Measurements from ENCODE around the gene NEURL4. TPM values are rescaled to one million over a fixed set of nuclear protein-coding genes. Genes with fewer than 3 reads are reported as not detected.
"Not testable (repeated sequence)": the region's sequence is repeated elsewhere in the genome, so short reads cannot be mapped to it uniquely, and the experiment has no call there.

Gene NEURL4
- total RNA-seq, 1 donor from 2014 or later = 57.1 TPM

- Mint-ChIP-seq H3K4me1 (ENCODE audit: low read depth) (peaks cover 42% of the 10 kb centered on the region), H3K36me3 (ENCODE audit: low read depth) (peaks cover 28% of the 10 kb centered on the region), H3K4me3 (no peak overlapping the region), H3K27ac (no peak overlapping the region), H3K27me3 (ENCODE audit: insufficient read depth) (no peaks in the 10 kb centered on the region), H3K9me3 (no peaks in the 10 kb centered on the region)
- intact Hi-C loops (cut with micrococcal nuclease) = no loop called here
- no peak for DNase-seq (ENCODE audit: low spot score)
These were observed 11.0 kb upstream of the NEURL4 start for GRCh38 chr17:7340179-7340578.

- intact Hi-C loops (cut with micrococcal nuclease) = loop anchor here (1.0 to 2.0 kb wide), 3 partner anchors 8 to 57 kb away; partner anchors contain the start of genes NEURL4 and SLC2A4
- H3K27me3 Mint-ChIP-seq (ENCODE audit: insufficient read depth); DNase-seq (ENCODE audit: low spot score); H3K9me3 Mint-ChIP-seq: not testable (repeated sequence)
- Mint-ChIP-seq H3K4me1 (ENCODE audit: low read depth) (peaks cover 45% of the 10 kb centered on the region), H3K36me3 (ENCODE audit: low read depth) (peaks cover 20% of the 10 kb centered on the region), H3K27ac (peak overlapping the region; percentile 93), H3K4me3 (peak overlapping the region; percentile 91)
These were observed 8.5 kb upstream of the NEURL4 start for GRCh38 chr17:7337600-7337999.

- Mint-ChIP-seq H3K4me3 (peak within 1 kb of the TSS; percentile 91), H3K4me1 (ENCODE audit: low read depth) (peaks cover 51% of the 10 kb centered on the region), H3K9me3 (no peaks in the 10 kb centered on the region), H3K27me3 (ENCODE audit: insufficient read depth) (no peaks in the 10 kb centered on the region), H3K27ac (peak within 1 kb of the TSS; percentile 93), H3K36me3 (ENCODE audit: low read depth) (peaks cover 19% of the 10 kb centered on the region)
- intact Hi-C loops (cut with micrococcal nuclease) = loop anchor here (1.0 to 2.0 kb wide), 3 partner anchors 7 to 56 kb away; partner anchors contain the start of genes NEURL4 and SLC2A4
- peak; percentile 76 for DNase-seq (ENCODE audit: low spot score)
These were observed 7.4 kb upstream of the NEURL4 start, which contains the start of gene ACAP1 for GRCh38 chr17:7336240-7337175. TSS of gene ACAP1 (plus strand) at chr17:7336529. CDS start at chr17:7336735, 206 bp downstream.

GRCh38 chr17:7335765-7336164 lies 6.6 kb upstream of the NEURL4 start:
- not testable (repeated sequence) for DNase-seq (ENCODE audit: low spot score); H3K27me3 Mint-ChIP-seq (ENCODE audit: insufficient read depth); H3K9me3 Mint-ChIP-seq
- intact Hi-C loops (cut with micrococcal nuclease) = loop anchor here (2.0 kb wide), 2 partner anchors 15 to 55 kb away; partner anchors contain the start of gene SLC2A4
- Mint-ChIP-seq H3K27ac (peak overlapping the region; percentile 93), H3K4me3 (peak overlapping the region; percentile 91), H3K4me1 (ENCODE audit: low read depth) (peaks cover 54% of the 10 kb centered on the region), H3K36me3 (ENCODE audit: low read depth) (peaks cover 17% of the 10 kb centered on the region)

- peaks cover 15% of the 10 kb centered on the region for H3K36me3 Mint-ChIP-seq (ENCODE audit: low read depth)
These were observed 5.9 kb upstream of the NEURL4 start for GRCh38 chr17:7334938-7335538.

GRCh38 chr17:7332600-7333069 lies 3.5 kb upstream of the NEURL4 start:
- Mint-ChIP-seq H3K4me1 (ENCODE audit: low read depth) (peaks cover 61% of the 10 kb centered on the region), H3K27ac (peak overlapping the region; percentile 80), H3K4me3 (peak overlapping the region; percentile 69)
- H3K27me3 Mint-ChIP-seq (ENCODE audit: insufficient read depth); H3K9me3 Mint-ChIP-seq; H3K36me3 Mint-ChIP-seq (ENCODE audit: low read depth); intact Hi-C loops (cut with micrococcal nuclease): not testable (repeated sequence)
- peak; percentile 33 for DNase-seq (ENCODE audit: low spot score)

More at GRCh38 chr17:7334938-7335538, 5.9 kb upstream of the NEURL4 start:
- no peaks in the 10 kb centered on the region for H3K9me3 Mint-ChIP-seq
- H3K4me1 Mint-ChIP-seq (ENCODE audit: low read depth) = peaks cover 55% of the 10 kb centered on the region
- intact Hi-C loops (cut with micrococcal nuclease) = no loop called here
- H3K27ac Mint-ChIP-seq = peak overlapping the region; percentile 69
- H3K4me3 Mint-ChIP-seq = peak overlapping the region; percentile 91
- no peaks in the 10 kb centered on the region for H3K27me3 Mint-ChIP-seq (ENCODE audit: insufficient read depth)
- DNase-seq (ENCODE audit: low spot score) = no peak

- Mint-ChIP-seq H3K36me3 (ENCODE audit: low read depth) (peaks cover 4% of the 10 kb centered on the region), H3K4me3 (peak overlapping the region; percentile 69), H3K27ac (peak overlapping the region; percentile 80), H3K9me3 (no peaks in the 10 kb centered on the region), H3K4me1 (ENCODE audit: low read depth) (peaks cover 57% of the 10 kb centered on the region), H3K27me3 (ENCODE audit: insufficient read depth) (no peaks in the 10 kb centered on the region)
- no peak for DNase-seq (ENCODE audit: low spot score)
- intact Hi-C loops (cut with micrococcal nuclease) = no loop called here
These were observed 3.0 kb upstream of the NEURL4 start for GRCh38 chr17:7332111-7332510.

GRCh38 chr17:7330638-7331015 lies 1.5 kb upstream of the NEURL4 start:
- Mint-ChIP-seq H3K4me3 (peak overlapping the region; percentile 93), H3K4me1 (ENCODE audit: low read depth) (peaks cover 46% of the 10 kb centered on the region), H3K27ac (peak overlapping the region; percentile 40), H3K27me3 (ENCODE audit: insufficient read depth) (no peaks in the 10 kb centered on the region), H3K36me3 (ENCODE audit: low read depth) (no peaks in the 10 kb centered on the region), H3K9me3 (no peaks in the 10 kb centered on the region)
- intact Hi-C loops (cut with micrococcal nuclease) = no loop called here
- no peak for DNase-seq (ENCODE audit: low spot score)

- intact Hi-C loops (cut with micrococcal nuclease) = loop anchor here (1.0 to 2.0 kb wide), 10 partner anchors 7 to 356 kb away; partner anchors contain the start of genes EIF5A, GPS2, PLSCR3 and POLR2A
- Mint-ChIP-seq H3K9me3 (no peaks in the 10 kb centered on the region), H3K4me3 (peak overlapping the region; percentile 93), H3K27me3 (ENCODE audit: insufficient read depth) (no peaks in the 10 kb centered on the region), H3K27ac (peak overlapping the region; percentile 94), H3K4me1 (ENCODE audit: low read depth) (peaks cover 41% of the 10 kb centered on the region), H3K36me3 (ENCODE audit: low read depth) (no peaks in the 10 kb centered on the region)
- DNase-seq (ENCODE audit: low spot score) = peak; percentile 76
These were observed 982 bp upstream of the NEURL4 start for GRCh38 chr17:7329997-7330637.

GRCh38 chr17:7329374-7329996 lies 350 bp upstream of the NEURL4 start:
- Mint-ChIP-seq H3K27ac (peak overlapping the region; percentile 94), H3K4me3 (peak overlapping the region; percentile 93), H3K9me3 (no peaks in the 10 kb centered on the region), H3K36me3 (ENCODE audit: low read depth) (no peaks in the 10 kb centered on the region), H3K4me1 (ENCODE audit: low read depth) (peaks cover 38% of the 10 kb centered on the region), H3K27me3 (ENCODE audit: insufficient read depth) (no peaks in the 10 kb centered on the region)
- intact Hi-C loops (cut with micrococcal nuclease) = loop anchor here (1.0 to 2.0 kb wide), 10 partner anchors 8 to 357 kb away; partner anchors contain the start of genes EIF5A, GPS2, PLSCR3 and POLR2A
- DNase-seq (ENCODE audit: low spot score) = peak; percentile 94

GRCh38 chr17:7328009-7328408 lies 1.1 kb downstream of the NEURL4 start:
- no peaks in the 10 kb centered on the region for H3K27me3 Mint-ChIP-seq (ENCODE audit: insufficient read depth)
- peak overlapping the region; percentile 62 for H3K27ac Mint-ChIP-seq
- intact Hi-C loops (cut with micrococcal nuclease) = loop anchor here (2.0 kb wide), 1 partner anchor 67 kb away; the partner anchor contains the start of gene PLSCR3

GRCh38 chr17:7327501-7327900 lies 1.6 kb downstream of the NEURL4 start:
- DNase-seq (ENCODE audit: low spot score) = no peak
- H3K27me3 Mint-ChIP-seq (ENCODE audit: insufficient read depth) = no peaks in the 10 kb centered on the region
- H3K4me3 Mint-ChIP-seq = peak overlapping the region; percentile 57
- no peak overlapping the region for H3K27ac Mint-ChIP-seq
- H3K36me3 Mint-ChIP-seq (ENCODE audit: low read depth) = peaks cover 3% of the 10 kb centered on the region
- H3K4me1 Mint-ChIP-seq (ENCODE audit: low read depth) = peaks cover 33% of the 10 kb centered on the region
- no peaks in the 10 kb centered on the region for H3K9me3 Mint-ChIP-seq
- intact Hi-C loops (cut with micrococcal nuclease) = no loop called here

More at GRCh38 chr17:7328009-7328408, 1.1 kb downstream of the NEURL4 start:
- Mint-ChIP-seq H3K9me3 (no peaks in the 10 kb centered on the region), H3K36me3 (ENCODE audit: low read depth) (peaks cover 3% of the 10 kb centered on the region), H3K4me3 (peak overlapping the region; percentile 97), H3K4me1 (ENCODE audit: low read depth) (peaks cover 38% of the 10 kb centered on the region)
- DNase-seq (ENCODE audit: low spot score) = no peak
